Mammary epithelial cell (primary cell): ENCODE results near the gene GSG1L.

Experiments used
- EZH2 ChIP-seq: IDR thresholded peaks from 2 replicates; pipeline ENCODE4 v1.6.1; 2012; ENCODE audit warnings: low read length, inconsistent platforms, borderline replicate concordance
- TF ChIP-seq, protein P1 (sequence below), 2 donors: IDR thresholded peaks in 1 of 2; conservative IDR thresholded peaks in 1 of 2; 2 replicates each; pipeline ENCODE4 v1.5.1; 2011 to 2012; ENCODE audit warnings: inconsistent platforms in 2 of 2, low read length in 2 of 2, mild to moderate bottlenecking in 2 of 2, control low read depth in 1 of 2, low read depth in 1 of 2; ENCODE audit not compliant: insufficient read depth in 1 of 2; ENCODE audit errors: extremely low read depth in 1 of 2

DNA sequence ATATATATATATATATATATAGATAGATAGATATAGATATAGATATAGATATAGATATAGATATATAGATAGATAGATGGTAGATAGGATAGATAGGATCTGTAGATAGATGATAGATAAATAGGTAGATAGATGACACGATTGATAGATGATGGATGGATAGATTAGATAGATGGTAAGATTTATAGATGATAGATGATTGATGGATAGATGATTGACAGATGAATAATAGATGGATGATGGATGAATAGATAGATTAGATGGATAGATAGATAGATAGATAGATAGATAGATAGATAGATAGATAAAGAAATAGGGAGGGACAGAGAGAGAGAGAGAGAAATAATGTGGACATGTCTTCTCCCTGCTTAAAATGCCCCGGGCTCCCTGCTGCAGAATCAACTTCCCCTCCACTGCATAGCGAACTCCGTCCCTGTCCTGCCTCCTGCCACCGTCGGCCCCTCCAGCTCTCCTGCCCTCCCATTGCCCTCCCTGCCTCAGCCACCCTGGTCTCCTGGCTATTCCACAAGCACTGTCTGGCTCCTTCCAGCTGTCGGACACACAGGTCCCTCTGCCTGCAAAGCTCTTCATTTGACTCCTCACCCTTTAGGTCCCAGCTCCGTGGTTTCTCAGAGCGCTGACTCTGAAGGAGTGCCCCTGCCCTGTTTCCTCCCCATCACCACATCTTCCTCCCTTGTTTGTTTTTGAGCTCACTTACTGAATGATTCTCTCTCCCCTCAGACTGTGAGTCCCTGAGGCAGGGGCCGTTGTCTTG is 259.6 kb downstream of the GSG1L start:
- TF ChIP-seq, protein P1, sequence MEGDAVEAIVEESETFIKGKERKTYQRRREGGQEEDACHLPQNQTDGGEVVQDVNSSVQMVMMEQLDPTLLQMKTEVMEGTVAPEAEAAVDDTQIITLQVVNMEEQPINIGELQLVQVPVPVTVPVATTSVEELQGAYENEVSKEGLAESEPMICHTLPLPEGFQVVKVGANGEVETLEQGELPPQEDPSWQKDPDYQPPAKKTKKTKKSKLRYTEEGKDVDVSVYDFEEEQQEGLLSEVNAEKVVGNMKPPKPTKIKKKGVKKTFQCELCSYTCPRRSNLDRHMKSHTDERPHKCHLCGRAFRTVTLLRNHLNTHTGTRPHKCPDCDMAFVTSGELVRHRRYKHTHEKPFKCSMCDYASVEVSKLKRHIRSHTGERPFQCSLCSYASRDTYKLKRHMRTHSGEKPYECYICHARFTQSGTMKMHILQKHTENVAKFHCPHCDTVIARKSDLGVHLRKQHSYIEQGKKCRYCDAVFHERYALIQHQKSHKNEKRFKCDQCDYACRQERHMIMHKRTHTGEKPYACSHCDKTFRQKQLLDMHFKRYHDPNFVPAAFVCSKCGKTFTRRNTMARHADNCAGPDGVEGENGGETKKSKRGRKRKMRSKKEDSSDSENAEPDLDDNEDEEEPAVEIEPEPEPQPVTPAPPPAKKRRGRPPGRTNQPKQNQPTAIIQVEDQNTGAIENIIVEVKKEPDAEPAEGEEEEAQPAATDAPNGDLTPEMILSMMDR (conservative IDR thresholded peaks at IDR 0.05 in 1 of 2, IDR thresholded peaks at IDR 0.05 in 1 of 2; ENCODE audit: extremely low read depth in 1 of 2, insufficient read depth in 1 of 2, low read depth in 1 of 2, low read length in 2 of 2), result no peak
- no peak for TF ChIP-seq EZH2
